HG02759 (cell line): ENCODE measurements around the gene BCL7C.
"Not testable (repeated sequence)": the region's sequence is repeated elsewhere in the genome, so short reads cannot be mapped to it uniquely, and the experiment has no call there.

Experiments
- ATAC-seq: cut with Tn5 transposase; IDR thresholded peaks from one replicate; pipeline ENCODE4 v1.9.1; 2021; ENCODE audit warnings: mild to moderate bottlenecking, moderate library complexity; ENCODE audit not compliant: unreplicated experiment

Gene BCL7C

GRCh38 chr16:30893744-30894539, at the start of gene BCL7C:
Gene BCL7C (minus strand): TSS chr16:30894077. CDS start chr16:30893944, 133 bp downstream.
- peak; percentile 80 for ATAC-seq

DNA sequence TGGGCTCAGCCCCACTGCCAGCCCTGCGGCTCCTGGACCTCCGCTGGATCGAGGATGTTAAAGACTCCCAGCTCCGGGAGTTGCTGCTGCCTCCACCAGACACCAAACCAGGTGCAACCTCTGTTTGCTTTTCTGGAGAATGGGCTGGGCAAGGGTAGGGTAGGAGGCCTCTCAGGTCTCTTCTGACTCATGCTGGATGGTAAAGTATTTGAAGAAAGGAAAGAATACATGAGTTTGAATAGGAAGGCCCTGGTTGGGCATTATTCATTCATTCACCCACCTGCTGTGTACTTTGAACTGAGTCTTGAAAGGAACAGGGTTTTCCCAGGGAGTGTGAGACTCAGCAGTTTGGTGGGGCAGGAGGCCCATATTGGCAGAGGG, 48.5 kb upstream of the BCL7C start:
- ATAC-seq = no peak

DNA sequence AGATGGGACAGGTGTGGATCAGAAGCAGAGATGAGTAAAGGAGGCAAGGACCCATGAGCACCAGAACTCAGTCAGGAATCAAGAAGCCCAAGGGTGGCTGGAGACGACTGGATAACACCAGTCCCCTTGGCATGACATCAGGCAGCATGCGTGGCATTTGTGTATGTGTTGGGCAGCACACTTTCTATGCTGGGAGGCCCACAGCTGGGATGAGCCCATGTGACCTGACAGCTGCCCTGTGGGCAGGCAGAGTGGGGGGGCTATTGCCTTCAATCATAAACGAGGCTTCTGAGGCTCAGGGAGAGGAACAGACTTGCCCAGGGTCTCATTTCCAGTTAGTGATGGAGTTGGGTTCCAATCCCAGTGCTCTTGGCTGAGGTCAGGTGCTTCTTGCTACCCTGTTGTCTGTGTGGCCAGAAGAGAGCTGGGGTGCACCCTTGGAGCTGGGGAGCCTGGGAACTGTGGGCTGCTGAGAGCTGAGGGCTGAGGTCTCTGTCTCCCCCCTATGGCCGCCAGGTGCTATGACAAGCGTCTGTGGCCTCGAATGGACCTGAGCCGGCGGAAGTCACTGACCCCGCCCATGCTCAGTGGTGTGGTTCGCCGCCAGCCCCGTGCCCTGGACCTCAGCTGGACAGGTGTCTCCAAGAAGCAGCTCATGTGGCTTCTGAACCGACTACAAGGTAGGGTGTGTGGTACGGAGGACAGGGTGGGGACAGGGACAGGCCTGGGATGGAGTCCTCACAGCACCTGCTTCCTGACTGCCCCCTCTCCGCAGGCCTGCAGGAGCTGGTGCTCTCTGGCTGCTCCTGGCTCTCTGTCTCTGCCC, 47.9 kb upstream of the BCL7C start:
- ATAC-seq = peak; percentile 93

GRCh38 chr16:30939571-30939970, 45.7 kb upstream of the BCL7C start:
- not testable (repeated sequence) for ATAC-seq

DNA sequence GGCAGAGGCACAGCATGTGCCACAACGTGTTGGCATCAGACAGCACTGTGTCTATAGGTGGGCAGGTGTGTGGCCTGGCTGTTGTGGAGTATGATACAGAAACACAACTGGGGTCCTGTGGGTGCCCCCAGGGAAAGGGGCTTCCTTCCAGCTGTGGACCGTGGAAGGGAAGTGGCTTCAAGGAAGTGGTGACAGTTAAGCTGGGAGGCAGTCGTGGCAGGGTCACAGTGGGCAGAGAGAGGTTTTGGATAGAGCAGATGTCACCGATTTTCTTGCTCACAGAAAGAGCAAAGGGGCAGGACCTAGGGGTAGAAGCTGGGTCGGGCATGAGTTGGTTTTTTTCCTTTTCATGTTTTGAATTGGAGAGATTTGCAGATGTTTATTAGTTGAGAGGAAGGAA, 43.8 kb upstream of the BCL7C start:
- no peak for ATAC-seq

DNA sequence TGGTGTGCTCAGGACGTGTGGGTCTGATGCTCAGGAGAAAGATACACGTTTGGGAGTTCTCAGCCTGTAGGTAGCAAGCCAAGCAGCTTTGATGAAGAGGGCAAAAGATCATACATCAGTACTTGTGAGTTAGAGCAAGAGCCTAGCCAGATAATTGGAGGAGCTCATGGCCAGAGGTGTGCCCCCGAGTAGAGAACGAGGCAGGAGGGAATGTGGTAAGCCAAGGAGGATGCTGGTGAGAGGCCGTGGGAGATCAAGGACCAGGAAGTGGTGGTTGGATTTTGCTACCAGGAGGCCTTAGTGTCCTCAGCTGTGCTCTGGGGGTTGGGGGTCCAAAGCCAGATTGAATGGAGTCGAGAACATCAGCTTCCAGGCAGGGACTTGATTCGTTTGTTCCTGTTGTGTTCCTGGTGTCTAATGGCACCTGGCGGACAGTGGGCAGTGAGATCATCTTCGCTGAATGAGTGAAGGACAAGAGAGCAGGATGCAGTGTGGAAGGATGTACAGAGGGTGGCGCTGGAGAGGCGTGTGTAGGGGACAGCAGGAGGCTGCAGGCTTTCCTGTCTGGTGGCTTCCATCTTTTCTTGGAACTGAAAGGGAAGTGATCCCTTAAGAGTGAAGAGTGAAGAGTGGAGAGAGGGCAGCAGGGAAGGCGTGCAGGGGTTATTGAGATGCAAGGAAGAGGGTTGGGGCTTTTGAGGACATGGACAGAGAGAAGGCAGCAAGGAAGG, 41.1 kb upstream of the BCL7C start:
- ATAC-seq = no peak

- no peak for ATAC-seq
Measured at GRCh38 chr16:30931068-30931650, 37.3 kb upstream of the BCL7C start.

GRCh38 chr16:30930160-30930571, 36.3 kb upstream of the BCL7C start:
- ATAC-seq = no peak

DNA sequence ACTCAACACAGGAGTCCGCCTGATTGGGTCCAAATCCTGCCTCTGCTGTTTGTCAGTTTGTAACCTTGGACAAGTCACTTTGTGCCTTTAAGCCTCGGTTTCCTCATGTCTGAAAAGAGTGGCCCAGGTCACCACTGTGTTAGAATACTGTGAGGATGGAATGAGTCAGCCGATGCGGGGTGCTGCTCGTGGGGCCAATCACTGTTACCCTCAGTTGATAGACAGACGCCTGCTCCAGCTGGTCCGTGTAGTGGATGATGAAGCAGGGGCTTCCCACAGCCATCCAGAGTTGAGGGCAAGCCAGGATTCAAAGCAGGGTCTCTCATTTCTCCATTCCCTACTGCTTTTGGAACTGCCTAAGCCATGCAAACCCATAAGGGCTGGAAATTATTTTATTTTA, 35.3 kb upstream of the BCL7C start:
- no peak for ATAC-seq

GRCh38 chr16:30928390-30928789, 34.5 kb upstream of the BCL7C start:
- ATAC-seq = no peak

DNA sequence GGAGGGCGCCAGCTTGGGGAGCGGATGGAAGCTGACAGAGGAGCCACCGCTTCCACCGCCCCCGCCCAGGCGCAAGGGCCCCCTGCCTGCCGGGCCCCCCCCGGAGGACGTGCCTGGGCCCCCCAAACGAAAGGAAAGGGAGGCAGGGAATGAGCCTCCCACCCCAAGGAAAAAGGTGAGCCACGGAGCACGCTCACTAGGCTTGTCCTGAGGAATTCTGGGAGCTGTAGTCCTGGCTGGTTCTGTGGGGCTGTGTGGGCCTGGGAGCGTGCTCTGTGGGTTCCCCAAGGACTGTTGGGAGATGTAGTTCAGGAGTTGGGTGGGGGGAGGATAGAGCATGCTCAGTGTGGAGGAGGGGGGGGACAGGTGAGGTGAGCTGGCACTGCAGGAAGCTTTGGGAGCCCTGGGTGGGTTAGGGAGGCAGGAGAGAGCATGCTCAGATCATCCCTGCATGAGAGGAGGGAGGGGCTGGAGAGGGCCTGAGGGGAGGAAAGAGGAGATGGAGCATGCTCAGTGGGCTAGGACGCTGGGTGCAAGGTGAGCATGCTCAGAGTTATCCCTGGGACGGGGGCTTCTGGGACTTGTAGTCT, 34.0 kb upstream of the BCL7C start:
- ATAC-seq = no peak

DNA sequence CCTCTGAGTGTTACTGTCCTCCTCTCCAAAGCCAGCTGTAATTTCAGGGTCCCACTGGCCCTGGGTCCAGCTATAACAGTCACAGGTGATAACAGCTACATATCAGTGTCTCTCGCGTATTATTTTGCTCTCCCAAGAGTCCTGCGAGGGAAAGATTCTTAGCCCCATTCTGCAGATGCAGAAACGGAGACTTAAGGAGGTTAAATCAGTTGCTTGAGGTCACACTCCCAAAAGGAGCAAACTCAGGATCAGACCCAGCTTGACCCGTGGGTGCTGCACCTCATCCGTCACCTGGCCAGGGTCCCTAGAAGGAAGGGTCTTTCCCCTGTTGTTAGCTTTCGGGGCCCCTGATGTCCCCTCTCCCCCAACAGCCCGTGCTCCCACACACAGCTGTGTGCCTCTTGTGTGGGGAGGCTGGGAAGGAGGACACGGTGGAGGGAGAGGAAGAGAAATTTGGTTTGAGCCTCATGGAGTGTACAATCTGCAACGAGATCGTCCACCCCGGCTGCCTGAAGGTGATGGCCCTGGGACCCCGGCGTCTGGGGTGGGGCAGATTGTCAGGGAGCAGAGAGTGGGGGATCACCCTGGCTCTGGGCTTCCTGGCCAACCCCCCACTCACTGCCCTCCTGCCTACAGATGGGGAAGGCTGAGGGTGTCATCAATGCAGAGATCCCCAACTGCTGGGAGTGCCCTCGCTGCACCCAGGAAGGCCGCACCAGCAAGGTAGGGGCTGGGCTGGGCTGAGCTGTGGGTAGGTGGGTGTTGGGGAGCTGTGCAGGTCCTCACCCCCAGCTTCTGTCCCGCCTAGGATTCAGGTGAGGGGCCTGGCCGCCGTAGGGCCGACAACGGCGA, 33.3 kb upstream of the BCL7C start:
- ATAC-seq = no peak

- no peak for ATAC-seq
Measured at GRCh38 chr16:30925995-30926811, 32.3 kb upstream of the BCL7C start.

DNA sequence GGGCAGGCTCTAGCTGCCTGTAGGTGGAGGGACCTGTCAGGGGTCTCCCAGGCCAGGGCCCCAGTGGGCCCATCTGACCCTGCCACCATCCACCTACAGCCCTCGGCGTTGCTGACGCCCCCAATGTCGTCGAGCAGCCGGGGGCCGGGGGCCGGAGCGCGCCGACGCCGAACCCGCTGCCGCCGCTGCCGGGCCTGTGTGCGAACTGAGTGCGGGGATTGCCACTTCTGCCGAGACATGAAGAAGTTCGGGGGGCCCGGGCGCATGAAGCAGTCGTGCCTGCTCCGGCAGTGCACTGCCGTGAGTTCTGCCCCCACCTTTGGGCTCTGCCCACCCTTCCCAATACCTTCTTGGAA, 31.7 kb upstream of the BCL7C start:
- no peak for ATAC-seq

- no peak for ATAC-seq
Measured at GRCh38 chr16:30924913-30925631, 31.2 kb upstream of the BCL7C start.

- no peak for ATAC-seq
Measured at GRCh38 chr16:30924076-30924912, 30.4 kb upstream of the BCL7C start.

DNA sequence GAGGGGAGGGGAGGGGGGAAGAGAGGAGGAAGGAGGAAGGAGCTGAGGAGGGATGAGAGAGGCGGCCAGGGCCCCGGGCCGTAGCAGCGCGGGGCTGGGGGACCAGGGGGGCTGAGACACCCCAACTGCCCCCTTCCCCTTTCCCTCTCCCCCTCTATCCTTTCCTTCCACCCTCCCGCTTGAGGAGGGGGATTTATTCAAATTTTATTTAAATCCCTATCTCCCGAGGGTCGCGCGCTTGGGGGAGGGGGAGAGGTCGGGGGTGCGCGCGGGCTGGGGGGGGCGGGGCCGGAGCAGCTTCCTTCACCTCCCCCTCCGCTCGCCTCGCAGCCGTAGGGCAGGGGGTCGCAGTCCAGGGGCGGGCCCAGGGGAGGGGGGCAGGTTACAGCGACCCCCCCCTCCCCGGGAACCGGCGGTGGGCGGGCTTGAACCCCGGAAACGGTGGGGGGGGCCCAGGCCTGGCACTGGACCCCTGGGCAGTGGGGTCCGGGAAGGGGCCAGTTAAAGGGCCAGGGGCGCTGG, 29.7 kb upstream of the BCL7C start, which contains the start of gene FBXL19:
TSS of gene FBXL19 (plus strand) at position 19 of the 522 bp plus-strand sequence. CDS start 2,183 bp downstream, outside the sequence.
- no peak for ATAC-seq
